COLO668 (cell line): ENCODE data around the gene SMAD3.
"Not testable (repeated sequence)": the region's sequence is repeated elsewhere in the genome, so short reads cannot be mapped to it uniquely, and the experiment has no call there.

ENCODE experiments used
- DNase-seq: peaks from one replicate; lab custom pipeline; 2025; ENCODE audit not compliant: unreplicated experiment; lab: John Stamatoyannopoulos, UW

The SMAD3 gene

GRCh38 chr15:67123291-67123690 is 57.9 kb downstream of the SMAD3 start:
- DNase-seq, result not testable (repeated sequence)

- DNase-seq, result no peak
Observed at GRCh38 chr15:67124111-67124510, 58.7 kb downstream of the SMAD3 start.

GRCh38 chr15:67124911-67125588 is 59.6 kb downstream of the SMAD3 start:
- no peak for DNase-seq

GRCh38 chr15:67125589-67126502 is 60.4 kb downstream of the SMAD3 start:
- peak; percentile 55 for DNase-seq

- peak; percentile 66 for DNase-seq
Observed at GRCh38 chr15:67126551-67127330, 61.3 kb downstream of the SMAD3 start.

- no peak for DNase-seq
Observed at GRCh38 chr15:67127331-67127664, 61.9 kb downstream of the SMAD3 start.

- DNase-seq, result no peak
Observed at GRCh38 chr15:67127965-67128364, 62.6 kb downstream of the SMAD3 start.

- DNase-seq, result no peak
Observed at GRCh38 chr15:67130166-67130565, 64.8 kb downstream of the SMAD3 start.

GRCh38 chr15:67130673-67131601 is 65.5 kb downstream of the SMAD3 start:
- DNase-seq, result no peak

- DNase-seq, result no peak
Observed at GRCh38 chr15:67132276-67132675, 66.9 kb downstream of the SMAD3 start.

- DNase-seq, result no peak
Observed at GRCh38 chr15:67133026-67133425, 67.6 kb downstream of the SMAD3 start.

- DNase-seq, result no peak
Observed at GRCh38 chr15:67133738-67134066, 68.3 kb downstream of the SMAD3 start.

GRCh38 chr15:67134067-67134838 is 68.9 kb downstream of the SMAD3 start:
- DNase-seq, result no peak

- DNase-seq, result no peak
Observed at GRCh38 chr15:67134871-67135492, 69.6 kb downstream of the SMAD3 start.

- DNase-seq, result no peak
Observed at GRCh38 chr15:67135494-67135893, 70.1 kb downstream of the SMAD3 start.

GRCh38 chr15:67136802-67137201 is 71.4 kb downstream of the SMAD3 start:
- no peak for DNase-seq

GRCh38 chr15:67137319-67137718 is 71.9 kb downstream of the SMAD3 start:
- no peak for DNase-seq

- DNase-seq, result no peak
Observed at GRCh38 chr15:67137951-67138848, 72.8 kb downstream of the SMAD3 start.
